GM23338 (cell line): ENCODE results near the gene DHX34. TPM values are rescaled to one million over a fixed set of nuclear protein-coding genes. Genes with fewer than 3 reads are reported as not detected.

Experiments used
- ATAC-seq: fragments of 200-7000 bp; cut with Tn5 transposase; 3 replicates; pipeline ENCODE4 v1.9.1; 2020
- DNase-seq: peaks from one replicate; pipeline ENCODE4 v3.0.0-alpha.2; 2015; ENCODE audit warnings: low spot score
- H2AFZ ChIP-seq: fragments of 200-600 bp; sonication (generic); 2 replicates; pipeline ENCODE4 v1.8.0; 2016; ENCODE audit warnings: antibody characterized with exemption, mild to moderate bottlenecking, moderate library complexity
- H3F3A ChIP-seq: fragments of 200-600 bp; sonication (generic); replicated peaks from 2 replicates; pipeline ENCODE4 v1.8.0; 2017; ENCODE audit warnings: antibody characterized with exemption, mixed run types, low read depth
- H3K27ac ChIP-seq: fragments of 200-600 bp; sonication (generic); 2 replicates; pipeline ENCODE4 v1.6.1; 2016; ENCODE audit warnings: low read depth
- H3K27me3 ChIP-seq: fragments of 200-600 bp; sonication (generic); 2 replicates; pipeline ENCODE4 v1.8.0; 2016; ENCODE audit warnings: mild to moderate bottlenecking, mixed run types, moderate library complexity; ENCODE audit not compliant: insufficient read depth
- H3K36me3 ChIP-seq: fragments of 200-600 bp; sonication (generic); 2 replicates; pipeline ENCODE4 v1.8.0; 2016; ENCODE audit warnings: mild to moderate bottlenecking; ENCODE audit not compliant: insufficient read depth
- H3K4me1 ChIP-seq: fragments of 200-600 bp; sonication (generic); 2 replicates; pipeline ENCODE4 v1.8.0; 2016; ENCODE audit warnings: mild to moderate bottlenecking, moderate library complexity; ENCODE audit not compliant: insufficient read depth
- H3K4me2 ChIP-seq: fragments of 200-600 bp; sonication (generic); 2 replicates; pipeline ENCODE4 v1.7.1; 2017; ENCODE audit warnings: mixed run types
- H3K4me3 ChIP-seq: fragments of 200-600 bp; sonication (generic); 2 replicates; pipeline ENCODE4 v1.6.1; 2016; ENCODE audit warnings: mixed run types
- H3K79me2 ChIP-seq: fragments of 200-600 bp; sonication (generic); replicated peaks from 2 replicates; pipeline ENCODE4 v1.8.0; 2017; ENCODE audit warnings: mild to moderate bottlenecking; ENCODE audit not compliant: insufficient read depth
- H3K9me2 ChIP-seq: fragments of 200-600 bp; sonication (generic); 2 replicates; pipeline ENCODE4 v1.8.0; 2017; ENCODE audit not compliant: insufficient read depth
- H4K20me1 ChIP-seq: fragments of 200-600 bp; sonication (generic); replicated peaks from 2 replicates; pipeline ENCODE4 v1.8.0; 2017; ENCODE audit warnings: mild to moderate bottlenecking; ENCODE audit not compliant: insufficient read depth
- H3K27ac Mint-ChIP-seq: 2 replicates; pipeline ENCODE4 v1.8.0; 2020; ENCODE audit warnings: inconsistent platforms, mild to moderate bottlenecking, moderate library complexity, mixed read lengths
- H3K27me3 Mint-ChIP-seq: 3 replicates; pipeline ENCODE4 v1.8.0; 2022; ENCODE audit warnings: low read depth, mild to moderate bottlenecking, moderate library complexity, mixed read lengths, inconsistent platforms; ENCODE audit not compliant: insufficient read depth, poor library complexity
- H3K36me3 Mint-ChIP-seq: 3 replicates; pipeline ENCODE4 v1.8.0; 2021; ENCODE audit warnings: low read depth, mild to moderate bottlenecking, inconsistent platforms, moderate library complexity, mixed read lengths
- H3K4me1 Mint-ChIP-seq: 3 replicates; pipeline ENCODE4 v1.8.0; 2020; ENCODE audit warnings: mild to moderate bottlenecking, inconsistent platforms, mixed read lengths
- H3K4me3 Mint-ChIP-seq: 3 replicates; pipeline ENCODE4 v1.8.0; 2021; ENCODE audit warnings: moderate library complexity, mild to moderate bottlenecking, inconsistent platforms, mixed read lengths
- H3K9me3 Mint-ChIP-seq: 3 replicates; pipeline ENCODE4 v1.8.0; 2020; ENCODE audit warnings: moderate library complexity, mild to moderate bottlenecking, inconsistent platforms, mixed read lengths
- CREB1 ChIP-seq: fragments of 250-450 bp; sonication (Bioruptor Pico); IDR thresholded peaks from 2 replicates; pipeline ENCODE4 v1.5.0; 2020; ENCODE audit warnings: low read depth, mild to moderate bottlenecking, moderate library complexity
- EZH2 ChIP-seq: fragments of 200-600 bp; sonication (generic); IDR thresholded peaks from one replicate; pipeline ENCODE4 v1.8.0; 2017; ENCODE audit warnings: antibody characterized with exemption, mild to moderate bottlenecking, low read depth; ENCODE audit not compliant: unreplicated experiment
- EZH2phosphoT487 ChIP-seq: fragments of 200-600 bp; sonication (generic); IDR thresholded peaks from one replicate; pipeline ENCODE4 v1.8.1; 2018; ENCODE audit warnings: antibody characterized with exemption; ENCODE audit not compliant: unreplicated experiment
- NANOG ChIP-seq: IDR thresholded peaks from 2 replicates; pipeline ENCODE4 v1.6.1; 2016; ENCODE audit warnings: antibody characterized with exemption, borderline replicate concordance
- STAT1 ChIP-seq: IDR thresholded peaks from one replicate; pipeline ENCODE4 v1.6.1; 2016; ENCODE audit warnings: antibody characterized with exemption; ENCODE audit not compliant: unreplicated experiment
- ZNF114 ChIP-seq: fragments of 250-450 bp; sonication (Bioruptor Pico); IDR thresholded peaks from 2 replicates; pipeline ENCODE4 v1.5.0; 2020; ENCODE audit warnings: mild to moderate bottlenecking, moderate library complexity
- ZNF331 ChIP-seq: fragments of 250-450 bp; sonication (Bioruptor Pico); IDR thresholded peaks from 2 replicates; pipeline ENCODE4 v1.5.0; 2020; ENCODE audit warnings: low read depth, mild to moderate bottlenecking, moderate library complexity
- polyA plus RNA-seq: library from polyadenylated mRNA; unstranded; fragments of >200 nt; fragmentation: Nextera tagmentation; extraction: Ambion mirVana; gene quantifications from 2 replicates; pipeline ENCODE4 v1.2.1, GENCODE V29; 2016
- total RNA-seq: library from RNA; depleted of rRNA; stranded (reverse); fragments of >200 nt; shearing (Covaris generic); gene quantifications from 2 replicates; pipeline ENCODE4 v1.2.3, GENCODE V29; 2014
- TF ChIP-seq, protein P1 (sequence below): IDR thresholded peaks from one replicate; pipeline ENCODE4 v1.6.1; 2018; ENCODE audit warnings: antibody characterized with exemption; ENCODE audit not compliant: unreplicated experiment
- TF ChIP-seq, protein P2 (sequence below), 2 experiments: fragments of 200-600 bp in 1 of 2; sonication (generic) in 1 of 2; conservative IDR thresholded peaks; 2 replicates each; pipeline versions ENCODE4 v1.5.1 to v1.6.1; 2016 to 2017; ENCODE audit warnings: antibody characterized with exemption in 2 of 2, low read depth in 2 of 2, mild to moderate bottlenecking in 2 of 2, moderate library complexity in 1 of 2
- TF ChIP-seq, protein P3 (sequence below): IDR thresholded peaks from 2 replicates; pipeline ENCODE4 v1.6.1; 2016; ENCODE audit warnings: antibody characterized with exemption

The DHX34 gene
- total and polyA plus RNA-seq, 2 experiments from 2014 or later, result 16.3 to 50.1 TPM

DNA sequence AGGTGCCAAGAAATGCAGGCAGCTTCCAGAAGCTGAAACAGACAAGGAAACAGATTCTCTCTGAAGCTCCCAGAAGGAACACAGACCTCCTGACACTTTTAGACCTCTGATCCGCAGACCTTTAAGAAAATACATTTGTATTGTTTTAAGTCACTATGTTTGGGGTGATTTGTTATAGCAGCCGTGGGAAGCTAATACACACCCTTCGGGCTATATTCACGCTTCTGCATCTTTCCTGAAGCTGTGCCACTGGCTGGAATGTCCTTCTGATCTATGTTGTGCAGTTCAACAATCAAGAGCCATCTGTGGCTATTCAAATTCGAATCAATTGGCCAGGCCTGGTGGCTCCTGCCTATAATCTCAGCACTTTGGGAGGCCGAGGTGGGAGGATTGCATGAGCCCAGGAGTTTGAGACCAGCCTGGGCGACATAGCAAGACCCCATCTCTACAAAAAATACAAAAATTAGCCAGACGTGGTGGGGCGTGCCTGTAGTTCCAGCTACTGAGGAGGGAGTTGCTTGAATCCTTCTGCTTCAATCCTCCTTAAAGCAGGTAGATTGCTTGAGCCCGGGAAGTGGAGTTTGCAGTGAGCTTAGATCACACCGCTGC, 5.8 kb upstream of the DHX34 start (continued):
- TF ChIP-seq EZH2, result no peak
- TF ChIP-seq, protein P1, sequence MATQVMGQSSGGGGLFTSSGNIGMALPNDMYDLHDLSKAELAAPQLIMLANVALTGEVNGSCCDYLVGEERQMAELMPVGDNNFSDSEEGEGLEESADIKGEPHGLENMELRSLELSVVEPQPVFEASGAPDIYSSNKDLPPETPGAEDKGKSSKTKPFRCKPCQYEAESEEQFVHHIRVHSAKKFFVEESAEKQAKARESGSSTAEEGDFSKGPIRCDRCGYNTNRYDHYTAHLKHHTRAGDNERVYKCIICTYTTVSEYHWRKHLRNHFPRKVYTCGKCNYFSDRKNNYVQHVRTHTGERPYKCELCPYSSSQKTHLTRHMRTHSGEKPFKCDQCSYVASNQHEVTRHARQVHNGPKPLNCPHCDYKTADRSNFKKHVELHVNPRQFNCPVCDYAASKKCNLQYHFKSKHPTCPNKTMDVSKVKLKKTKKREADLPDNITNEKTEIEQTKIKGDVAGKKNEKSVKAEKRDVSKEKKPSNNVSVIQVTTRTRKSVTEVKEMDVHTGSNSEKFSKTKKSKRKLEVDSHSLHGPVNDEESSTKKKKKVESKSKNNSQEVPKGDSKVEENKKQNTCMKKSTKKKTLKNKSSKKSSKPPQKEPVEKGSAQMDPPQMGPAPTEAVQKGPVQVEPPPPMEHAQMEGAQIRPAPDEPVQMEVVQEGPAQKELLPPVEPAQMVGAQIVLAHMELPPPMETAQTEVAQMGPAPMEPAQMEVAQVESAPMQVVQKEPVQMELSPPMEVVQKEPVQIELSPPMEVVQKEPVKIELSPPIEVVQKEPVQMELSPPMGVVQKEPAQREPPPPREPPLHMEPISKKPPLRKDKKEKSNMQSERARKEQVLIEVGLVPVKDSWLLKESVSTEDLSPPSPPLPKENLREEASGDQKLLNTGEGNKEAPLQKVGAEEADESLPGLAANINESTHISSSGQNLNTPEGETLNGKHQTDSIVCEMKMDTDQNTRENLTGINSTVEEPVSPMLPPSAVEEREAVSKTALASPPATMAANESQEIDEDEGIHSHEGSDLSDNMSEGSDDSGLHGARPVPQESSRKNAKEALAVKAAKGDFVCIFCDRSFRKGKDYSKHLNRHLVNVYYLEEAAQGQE, result no peak
- TF ChIP-seq STAT1, result no peak
- TF ChIP-seq, protein P2, sequence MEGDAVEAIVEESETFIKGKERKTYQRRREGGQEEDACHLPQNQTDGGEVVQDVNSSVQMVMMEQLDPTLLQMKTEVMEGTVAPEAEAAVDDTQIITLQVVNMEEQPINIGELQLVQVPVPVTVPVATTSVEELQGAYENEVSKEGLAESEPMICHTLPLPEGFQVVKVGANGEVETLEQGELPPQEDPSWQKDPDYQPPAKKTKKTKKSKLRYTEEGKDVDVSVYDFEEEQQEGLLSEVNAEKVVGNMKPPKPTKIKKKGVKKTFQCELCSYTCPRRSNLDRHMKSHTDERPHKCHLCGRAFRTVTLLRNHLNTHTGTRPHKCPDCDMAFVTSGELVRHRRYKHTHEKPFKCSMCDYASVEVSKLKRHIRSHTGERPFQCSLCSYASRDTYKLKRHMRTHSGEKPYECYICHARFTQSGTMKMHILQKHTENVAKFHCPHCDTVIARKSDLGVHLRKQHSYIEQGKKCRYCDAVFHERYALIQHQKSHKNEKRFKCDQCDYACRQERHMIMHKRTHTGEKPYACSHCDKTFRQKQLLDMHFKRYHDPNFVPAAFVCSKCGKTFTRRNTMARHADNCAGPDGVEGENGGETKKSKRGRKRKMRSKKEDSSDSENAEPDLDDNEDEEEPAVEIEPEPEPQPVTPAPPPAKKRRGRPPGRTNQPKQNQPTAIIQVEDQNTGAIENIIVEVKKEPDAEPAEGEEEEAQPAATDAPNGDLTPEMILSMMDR (conservative IDR thresholded peaks at IDR 0.05; ENCODE audit: low read depth in 2 of 2), result no peak
- no peak for TF ChIP-seq NANOG
- TF ChIP-seq, protein P3, sequence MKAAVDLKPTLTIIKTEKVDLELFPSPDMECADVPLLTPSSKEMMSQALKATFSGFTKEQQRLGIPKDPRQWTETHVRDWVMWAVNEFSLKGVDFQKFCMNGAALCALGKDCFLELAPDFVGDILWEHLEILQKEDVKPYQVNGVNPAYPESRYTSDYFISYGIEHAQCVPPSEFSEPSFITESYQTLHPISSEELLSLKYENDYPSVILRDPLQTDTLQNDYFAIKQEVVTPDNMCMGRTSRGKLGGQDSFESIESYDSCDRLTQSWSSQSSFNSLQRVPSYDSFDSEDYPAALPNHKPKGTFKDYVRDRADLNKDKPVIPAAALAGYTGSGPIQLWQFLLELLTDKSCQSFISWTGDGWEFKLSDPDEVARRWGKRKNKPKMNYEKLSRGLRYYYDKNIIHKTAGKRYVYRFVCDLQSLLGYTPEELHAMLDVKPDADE, result no peak
- TF ChIP-seq ZNF114, result no peak

DNA sequence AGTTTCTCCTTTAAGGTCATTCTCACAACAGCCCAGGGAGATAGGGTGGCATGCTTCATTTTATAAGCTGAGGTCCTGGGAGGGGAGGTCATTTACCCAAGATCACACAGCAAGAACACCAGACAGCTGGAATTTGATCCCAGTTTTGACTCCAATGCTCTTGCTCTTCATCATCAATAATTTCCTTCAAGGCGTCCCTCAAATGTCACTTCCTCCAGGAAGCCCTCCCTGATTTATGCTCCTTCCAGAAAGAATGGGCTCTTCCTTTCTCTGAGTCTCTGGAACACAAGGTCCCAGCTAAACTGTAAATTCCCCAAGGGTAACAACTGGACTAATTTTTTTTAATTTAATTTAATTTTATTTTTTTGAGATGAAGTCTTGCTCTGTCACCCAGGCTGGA, 4.7 kb upstream of the DHX34 start:
- peaks cover 15% of the 10 kb centered on the region for H3K27me3 Mint-ChIP-seq
- peaks cover under 1% of the 10 kb centered on the region for H3K79me2 ChIP-seq
- no peak for DNase-seq
- H3K27me3 ChIP-seq, result peaks cover 3% of the 10 kb centered on the region; the same call in 1 of the 2 replicates
- no peaks in the 10 kb centered on the region for H4K20me1 ChIP-seq
- no peaks in the 10 kb centered on the region for H3K9me2 ChIP-seq
- H3K27ac Mint-ChIP-seq, result no peak overlapping the region
- peaks cover 5% of the 10 kb centered on the region; the same call in 1 of the 2 replicates for H3F3A ChIP-seq
- no peaks in the 10 kb centered on the region for H3K36me3 ChIP-seq
- ATAC-seq, result no peak
- H3K4me1 Mint-ChIP-seq, result peaks cover 6% of the 10 kb centered on the region
- H3K27ac ChIP-seq, result no peak overlapping the region
- no peak overlapping the region for H3K4me3 Mint-ChIP-seq
- no peak overlapping the region for H3K4me2 ChIP-seq
- peaks cover 7% of the 10 kb centered on the region for H3K36me3 Mint-ChIP-seq
- H3K4me1 ChIP-seq, result 0 out of 2 replicates have a peak, but pooled peaks cover 4% of the 10 kb centered on the region
- peaks cover 19% of the 10 kb centered on the region; the same call in 2 of the 3 replicates for H3K9me3 Mint-ChIP-seq
- H2AFZ ChIP-seq, result no peak overlapping the region
- no peak overlapping the region for H3K4me3 ChIP-seq
- TF ChIP-seq EZH2phosphoT487 (no peak), ZNF331 (CRISPR knock-in tag) (no peak), NANOG (no peak), EZH2 (no peak), STAT1 (no peak), CREB1 (CRISPR knock-in tag) (no peak), ZNF114 (no peak)
- TF ChIP-seq, protein P1, result no peak
- TF ChIP-seq, protein P2 (conservative IDR thresholded peaks at IDR 0.05; ENCODE audit: low read depth in 2 of 2), result no peak
